NCI-H1092 treated with DMSO at 0.1 percent for 48 hours (cell line): ENCODE results near the gene LZTS3.
A peak's percentile ranks its signal among the peaks of the same experiment; 100 is the strongest.
"Not testable (repeated sequence)": the region's sequence is repeated elsewhere in the genome, so short reads cannot be mapped to it uniquely, and the experiment has no call there.

Source experiments
- DNase-seq: peaks from one replicate; lab custom pipeline; 2025; lab: John Stamatoyannopoulos, UW

LZTS3 gene

GRCh38 chr20:3135507-3136070 lies 37.8 kb downstream of the LZTS3 start:
- DNase-seq: no peak

- no peak for DNase-seq
Observed at GRCh38 chr20:3134151-3134550, 39.2 kb downstream of the LZTS3 start.

GRCh38 chr20:3133155-3133554 lies 40.2 kb downstream of the LZTS3 start:
- no peak for DNase-seq

- DNase-seq: no peak
Observed at GRCh38 chr20:3130051-3130600, 43.2 kb downstream of the LZTS3 start.

- DNase-seq: no peak
Observed at GRCh38 chr20:3129094-3129493, 44.3 kb downstream of the LZTS3 start.

GRCh38 chr20:3128275-3128984 lies 44.9 kb downstream of the LZTS3 start:
- no peak for DNase-seq

- no peak for DNase-seq
Observed at GRCh38 chr20:3126527-3126859, 46.9 kb downstream of the LZTS3 start.

- not testable (repeated sequence) for DNase-seq
Observed at GRCh38 chr20:3125776-3126526, 47.4 kb downstream of the LZTS3 start.

GRCh38 chr20:3124773-3125560 lies 48.4 kb downstream of the LZTS3 start:
- not testable (repeated sequence) for DNase-seq

- not testable (repeated sequence) for DNase-seq
Observed at GRCh38 chr20:3124163-3124562, 49.2 kb downstream of the LZTS3 start.

- no peak for DNase-seq
Observed at GRCh38 chr20:3123542-3123941, 49.8 kb downstream of the LZTS3 start.

- DNase-seq: no peak
Observed at GRCh38 chr20:3121955-3122610, 51.3 kb downstream of the LZTS3 start.

- DNase-seq: no peak
Observed at GRCh38 chr20:3121271-3121911, 52.0 kb downstream of the LZTS3 start.

GRCh38 chr20:3119044-3119443 lies 54.3 kb downstream of the LZTS3 start:
- DNase-seq: no peak

GRCh38 chr20:3117839-3118379 lies 55.4 kb downstream of the LZTS3 start:
- peak; percentile 6 for DNase-seq

GRCh38 chr20:3116341-3116740 lies 57.0 kb downstream of the LZTS3 start:
- no peak for DNase-seq

- DNase-seq: peak; percentile 42
Observed at GRCh38 chr20:3115190-3116107, 57.9 kb downstream of the LZTS3 start.
